ENCODE results near the gene C2CD5. TPM values are rescaled to one million over a fixed set of nuclear protein-coding genes. Genes with fewer than 3 reads are reported as not detected.

The C2CD5 gene
- total RNA-seq, 1 donor from 2014 or later: 38.0 TPM

DNA sequence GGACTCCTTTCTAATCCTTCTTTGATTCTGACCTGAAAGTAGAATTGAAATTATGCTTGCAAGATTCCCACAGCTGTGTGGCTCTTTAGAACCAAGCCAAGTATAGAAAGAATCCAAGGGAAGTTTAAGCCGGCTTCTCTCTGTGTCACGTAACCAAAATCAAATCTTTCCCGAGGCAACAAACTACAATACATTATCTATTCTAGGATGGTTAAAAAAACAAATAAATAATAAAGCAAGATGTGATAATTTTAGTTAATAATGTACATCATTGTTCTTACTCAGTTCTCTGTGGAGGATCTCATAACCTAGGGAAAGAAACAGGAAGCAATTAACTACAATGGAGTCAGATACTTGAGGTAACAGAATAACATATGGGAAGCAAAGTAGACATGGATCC is 131.8 kb downstream of the C2CD5 start:
- DNase-seq (no peak), ATAC-seq (no peak)
- Histone ChIP-seq H3K4me3 (no peak overlapping the region), H3K4me1 (peaks cover 16% of the 10 kb centered on the region), H3K27me3 (no peaks in the 10 kb centered on the region), H3K9me3 (no peaks in the 10 kb centered on the region), H3K36me3 (no peaks in the 10 kb centered on the region), H3K27ac (no peak overlapping the region)
- intact Hi-C loops (cut with DNase I): no loop called here
- no peak for TF ChIP-seq CTCF (IDR thresholded peaks at IDR 0.05)

DNA sequence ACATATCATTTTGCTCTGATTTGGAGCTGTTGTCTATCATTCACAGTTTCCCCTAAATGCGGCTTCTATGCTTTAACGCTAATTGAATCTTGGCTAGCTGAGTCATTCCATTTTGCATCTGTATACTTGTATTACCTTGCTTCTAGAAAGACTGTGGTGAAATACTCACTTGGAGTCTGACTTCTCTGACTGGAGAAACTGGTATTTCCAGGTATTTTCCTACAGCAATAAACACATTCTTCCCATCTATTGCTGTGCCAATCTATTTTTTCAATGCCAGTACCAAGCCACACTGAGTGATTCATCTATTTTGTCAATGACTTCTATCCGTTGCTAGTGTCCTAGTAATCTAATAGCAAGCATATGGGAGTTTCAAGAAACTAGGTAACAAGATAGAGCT is 133.9 kb downstream of the C2CD5 start:
- Histone ChIP-seq H3K36me3 (no peaks in the 10 kb centered on the region), H3K4me3 (no peak overlapping the region), H3K4me1 (peaks cover 16% of the 10 kb centered on the region), H3K27ac (peak overlapping the region; percentile 30), H3K9me3 (no peaks in the 10 kb centered on the region), H3K27me3 (no peaks in the 10 kb centered on the region)
- peak; percentile 59 for ATAC-seq
- intact Hi-C loops (cut with DNase I): no loop called here
- DNase-seq: no peak
- TF ChIP-seq CTCF (IDR thresholded peaks at IDR 0.05): no peak

DNA sequence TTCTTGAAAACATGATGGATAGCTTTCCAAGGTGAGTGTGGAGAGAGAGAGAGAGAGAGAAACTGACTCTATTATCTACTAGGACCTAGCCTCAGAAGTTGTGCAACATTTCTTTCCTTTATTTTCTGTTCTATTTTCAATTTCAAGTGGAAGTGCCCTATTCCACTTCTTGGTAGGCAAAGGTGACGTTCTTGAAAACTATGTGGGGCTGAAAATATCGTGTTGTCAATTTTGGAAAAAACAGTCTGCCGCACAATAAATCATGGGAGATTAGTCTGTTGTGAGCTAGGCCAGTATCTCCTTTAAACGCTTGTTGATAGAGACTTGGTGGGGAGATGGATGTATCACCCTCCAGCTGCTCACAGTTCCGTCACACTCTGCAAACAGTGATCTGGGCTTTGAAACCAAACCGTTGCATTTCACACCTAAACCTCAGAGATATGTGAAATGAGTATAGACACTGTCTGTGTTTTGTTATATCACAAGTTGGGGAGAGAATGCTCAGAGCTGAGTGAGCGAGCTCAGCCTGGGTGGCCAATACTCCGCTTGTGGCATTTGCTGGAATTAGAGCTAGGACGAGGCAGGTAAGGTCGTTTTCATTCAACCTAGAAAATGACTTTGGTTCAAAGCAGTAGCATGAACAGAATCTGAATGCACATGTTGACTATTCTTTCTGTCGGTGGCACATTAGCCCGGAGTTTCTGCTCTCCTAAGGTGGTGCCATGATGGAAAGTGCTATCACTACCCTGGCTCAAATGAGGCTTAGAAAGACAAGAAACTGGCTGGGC is 134.8 kb downstream of the C2CD5 start:
- Histone ChIP-seq H3K4me1 (peaks cover 16% of the 10 kb centered on the region), H3K36me3 (no peaks in the 10 kb centered on the region), H3K4me3 (peak overlapping the region; percentile 10), H3K27ac (peak overlapping the region; percentile 30), H3K9me3 (no peaks in the 10 kb centered on the region), H3K27me3 (no peaks in the 10 kb centered on the region)
- DNase-seq: no peak
- intact Hi-C loops (cut with DNase I): no loop called here
- TF ChIP-seq CTCF (IDR thresholded peaks at IDR 0.05): no peak
- peak; percentile 63 for ATAC-seq

DNA sequence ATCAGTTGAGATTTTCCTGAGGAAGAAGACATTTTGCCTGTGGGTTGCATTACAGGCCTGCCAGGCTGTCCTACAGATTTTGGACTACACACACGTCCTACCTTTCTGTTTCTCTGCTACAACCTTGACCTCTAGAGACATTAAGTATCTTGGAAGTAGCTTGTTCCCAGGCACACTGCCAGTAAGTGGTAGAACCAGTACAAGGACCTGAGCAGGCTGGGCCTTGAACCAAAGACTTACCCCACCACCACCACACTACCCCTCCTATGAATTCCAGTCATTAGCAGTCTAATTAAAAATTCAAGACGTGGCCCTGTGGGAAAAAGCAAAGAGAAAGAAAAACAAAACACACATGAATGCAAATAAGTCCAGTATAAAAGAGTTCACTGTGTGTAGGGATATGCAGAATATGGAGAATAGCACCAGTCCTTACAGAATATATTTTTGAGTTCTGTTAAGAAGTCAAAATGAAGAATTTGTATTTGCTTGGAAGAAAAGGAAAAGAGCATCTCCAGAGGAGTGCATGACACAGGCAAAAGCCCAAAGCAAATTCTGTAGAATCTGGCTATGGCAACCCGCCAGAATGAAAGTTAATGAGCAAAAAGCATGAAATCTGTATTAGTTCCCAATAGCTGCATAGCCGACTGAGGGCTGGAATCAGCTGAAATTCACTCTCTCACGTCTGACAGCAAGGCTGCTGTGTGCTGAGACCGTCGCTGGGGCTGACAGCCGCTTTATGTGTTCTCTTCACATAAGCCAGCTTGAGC is 135.5 kb downstream of the C2CD5 start:
- H3K4me1 ChIP-seq: peaks cover 16% of the 10 kb centered on the region
- H3K36me3 ChIP-seq: no peaks in the 10 kb centered on the region
- peak; percentile 91 for ATAC-seq
- H3K4me3 ChIP-seq: no peak overlapping the region
- no peaks in the 10 kb centered on the region for H3K9me3 ChIP-seq
- intact Hi-C loops (cut with DNase I): no loop called here
- H3K27ac ChIP-seq: peak overlapping the region; percentile 30
- TF ChIP-seq CTCF (IDR thresholded peaks at IDR 0.05): no peak
- no peak for DNase-seq
- H3K27me3 ChIP-seq: no peaks in the 10 kb centered on the region

DNA sequence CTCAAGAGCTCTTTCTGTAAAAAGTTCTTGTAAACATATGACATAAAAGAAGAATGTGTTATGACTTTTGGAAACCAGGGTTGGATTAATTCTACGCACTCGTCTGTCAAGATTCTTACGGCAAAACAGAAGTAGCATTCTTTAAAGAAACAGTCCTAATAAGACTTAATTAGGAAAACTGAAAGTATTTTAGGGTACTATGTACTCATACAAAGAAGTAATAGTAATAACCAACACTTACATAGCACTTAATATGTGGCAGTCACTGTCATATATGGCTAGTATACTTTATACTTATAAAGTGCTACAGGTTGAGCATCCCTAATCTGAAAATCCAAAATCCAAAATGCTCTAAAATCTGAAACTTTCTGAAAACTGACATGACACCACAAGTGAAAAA is 136.9 kb downstream of the C2CD5 start:
- intact Hi-C loops (cut with DNase I): no loop called here
- ATAC-seq (no peak), DNase-seq (no peak)
- Histone ChIP-seq H3K36me3 (no peaks in the 10 kb centered on the region), H3K27me3 (no peaks in the 10 kb centered on the region), H3K9me3 (no peaks in the 10 kb centered on the region), H3K27ac (no peak overlapping the region), H3K4me1 (peaks cover 16% of the 10 kb centered on the region), H3K4me3 (no peak overlapping the region)
- no peak for TF ChIP-seq CTCF (IDR thresholded peaks at IDR 0.05)

All from upper lobe of right lung (tissue), 1 donor.